Naive thymus-derived CD8-positive, alpha-beta T cell (primary cell): Measurements from ENCODE around the gene ANKRD27. TPM values are rescaled to one million over a fixed set of nuclear protein-coding genes. Genes with fewer than 3 reads are reported as not detected.

Source experiments
- ATAC-seq, 2 donors: fragments of 150-1000 bp; cut with Tn5 transposase in 1 of 2; sonication (Bioruptor Pico), chemical (Tn5 transposase) in 1 of 2; 1 replicate in 1 of 2; 2 replicates in 1 of 2; pipeline ENCODE4 v1.10.0; 2021; ENCODE audit warnings: mild to moderate bottlenecking in 2 of 2, moderate library complexity in 2 of 2
- POLR2A ChIA-PET: fragments of 350-600 bp; sonication (Branson Sonifier 250); formaldehyde crosslinking; loops from one replicate; lab custom pipeline; 2021; ENCODE audit warnings: antibody characterized with exemption; lab: Charles Lee
- DNase-seq, 10 donors: peaks; one replicate each; pipeline versions ENCODE4 v3.0.0 to v3.0.0-alpha.2; 2020 to 2022
- H3K27ac Mint-ChIP-seq, 10 donors: one replicate each; pipeline ENCODE4 v1.8.0; 2020 to 2022; ENCODE audit warnings: mild to moderate bottlenecking in 10 of 10, mixed read lengths in 10 of 10, moderate library complexity in 4 of 10, inconsistent platforms in 1 of 10
- H3K27me3 Mint-ChIP-seq, 5 donors: one replicate each; pipeline ENCODE4 v1.8.0; 2021 to 2022; ENCODE audit warnings: mixed read lengths in 5 of 5
- H3K36me3 Mint-ChIP-seq, 3 donors: one replicate each; pipeline ENCODE4 v1.8.0; 2020 to 2022; ENCODE audit warnings: mixed read lengths in 3 of 3, mild to moderate bottlenecking in 2 of 3, inconsistent platforms in 1 of 3
- H3K4me1 Mint-ChIP-seq, 4 donors: one replicate each; pipeline ENCODE4 v1.8.0; 2021 to 2022; ENCODE audit warnings: mixed read lengths in 4 of 4
- H3K4me3 Mint-ChIP-seq, 10 donors: one replicate each; pipeline ENCODE4 v1.8.0; 2020 to 2022; ENCODE audit warnings: mild to moderate bottlenecking in 10 of 10, mixed read lengths in 10 of 10, moderate library complexity in 6 of 10, inconsistent platforms in 1 of 10
- H3K9me3 Mint-ChIP-seq, 9 donors: one replicate each; pipeline ENCODE4 v1.8.0; 2020 to 2022; ENCODE audit warnings: mixed read lengths in 9 of 9, mild to moderate bottlenecking in 3 of 9, inconsistent platforms in 1 of 9, moderate library complexity in 1 of 9
- polyA plus RNA-seq, 3 donors: library from polyadenylated mRNA; unstranded; fragments of 300-500 nt; fragmentation: Illumina TruSeq; gene quantifications; one replicate each; pipeline ENCODE4 v1.2.3, GENCODE V29; 2021
- total RNA-seq, 8 experiments: library from RNA in 2 of 8; stranded (reverse) in 2 of 8; gene quantifications; one replicate each; pipeline ENCODE4 v1.2.3 and lab custom pipeline; 2021 to 2026

Gene ANKRD27
- total and polyA plus RNA-seq, 5 experiments from 2014 or later = 9.0 to 34.2 (median 17.1) TPM

DNA sequence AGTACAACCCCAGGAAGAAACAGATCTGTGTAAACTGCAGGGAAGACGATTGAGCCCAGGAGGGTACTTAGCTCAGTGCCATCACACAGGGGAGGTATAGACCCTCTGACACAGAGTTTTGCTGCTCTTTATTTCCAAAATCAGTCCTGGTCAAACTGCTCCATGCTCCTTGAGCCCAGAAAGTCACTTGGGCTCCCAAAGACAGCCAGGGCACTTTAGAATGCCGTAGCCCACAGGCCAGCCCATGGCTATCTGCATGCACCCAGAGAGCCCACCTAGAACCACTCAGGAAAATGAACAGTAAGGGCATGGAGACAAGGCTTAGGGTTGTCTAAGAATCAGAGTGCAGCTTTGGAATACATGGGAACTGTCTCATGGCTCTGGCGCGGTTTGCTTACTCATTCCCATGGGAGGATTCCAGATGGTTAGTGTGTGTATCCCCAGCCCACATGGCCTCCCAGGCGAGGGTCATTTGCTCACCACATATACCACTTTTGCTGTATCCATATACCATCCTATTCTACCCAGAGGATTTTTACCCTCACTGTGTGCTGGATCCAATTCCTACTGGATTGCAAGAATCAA, 108.6 kb downstream of the ANKRD27 start:
- H3K4me1 Mint-ChIP-seq = peaks cover 5 to 9% (median 6%) of the 10 kb centered on the region in 4 donors
- H3K4me3 Mint-ChIP-seq = no peak overlapping the region
- POLR2A ChIA-PET = interaction anchor here (1.4 kb wide), 1 partner anchor 8 kb away, joined by 3 read pairs; no protein-coding TSS in a partner anchor
- DNase-seq (no peak), ATAC-seq (no peak)
- H3K27ac Mint-ChIP-seq = no peak overlapping the region
- H3K27me3 Mint-ChIP-seq = peaks cover 3 to 32% (median 12%) of the 10 kb centered on the region in 5 donors
- H3K36me3 Mint-ChIP-seq = no peaks in the 10 kb centered on the region
- no peaks in the 10 kb centered on the region for H3K9me3 Mint-ChIP-seq

DNA sequence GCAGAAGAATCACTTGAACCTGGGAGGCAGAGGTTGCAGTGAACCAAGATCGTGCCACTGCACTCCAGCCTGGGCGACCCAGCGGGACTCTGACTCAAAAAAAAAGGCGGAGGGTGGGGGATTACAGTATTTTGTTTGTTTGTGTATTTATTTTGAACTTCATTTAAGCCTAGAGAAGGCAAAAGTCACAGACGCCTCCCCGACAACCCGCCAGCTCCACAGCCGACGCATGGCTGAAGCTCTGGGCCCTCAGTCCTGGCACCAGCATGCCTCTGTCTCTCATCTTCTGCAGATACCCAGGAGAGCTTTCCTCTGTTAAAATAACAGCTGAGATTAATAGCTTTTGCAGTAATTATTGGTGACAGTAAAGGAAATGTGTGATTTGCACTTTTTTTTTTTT, 111.2 kb downstream of the ANKRD27 start:
- Mint-ChIP-seq H3K27ac (no peak overlapping the region), H3K36me3 (no peaks in the 10 kb centered on the region), H3K4me3 (no peak overlapping the region), H3K9me3 (no peaks in the 10 kb centered on the region), H3K4me1 (no peaks in the 10 kb centered on the region), H3K27me3 (peaks cover 0 to 27% (median 4%) of the 10 kb centered on the region in 5 donors)
- DNase-seq (no peak), ATAC-seq (no peak)
- POLR2A ChIA-PET = no interaction called here

GRCh38 chr19:32558607-32559228, 116.3 kb downstream of the ANKRD27 start:
- Mint-ChIP-seq H3K9me3 (no peaks in the 10 kb centered on the region), H3K27ac (no peak overlapping the region), H3K4me3 (no peak overlapping the region), H3K36me3 (no peaks in the 10 kb centered on the region), H3K4me1 (peaks cover 0 to 2% (median 0%) of the 10 kb centered on the region in 4 donors), H3K27me3 (peaks cover 3 to 9% (median 7%) of the 10 kb centered on the region in 5 donors)
- ATAC-seq (no peak), DNase-seq (no peak)
- POLR2A ChIA-PET = interaction anchor here (1.0 kb wide), 1 partner anchor 8 kb away, joined by 3 read pairs; no protein-coding TSS in a partner anchor

- H3K4me1 Mint-ChIP-seq = peaks cover 0 to 2% (median 0%) of the 10 kb centered on the region in 4 donors
- no peak overlapping the region for H3K27ac Mint-ChIP-seq
- peaks cover 3 to 9% (median 7%) of the 10 kb centered on the region in 5 donors for H3K27me3 Mint-ChIP-seq
- POLR2A ChIA-PET = no interaction called here
- no peak overlapping the region for H3K4me3 Mint-ChIP-seq
- ATAC-seq = no peak
- DNase-seq = no peak
- no peaks in the 10 kb centered on the region for H3K9me3 Mint-ChIP-seq
- no peaks in the 10 kb centered on the region for H3K36me3 Mint-ChIP-seq
Observed at GRCh38 chr19:32555786-32556185, 119.2 kb downstream of the ANKRD27 start.

DNA sequence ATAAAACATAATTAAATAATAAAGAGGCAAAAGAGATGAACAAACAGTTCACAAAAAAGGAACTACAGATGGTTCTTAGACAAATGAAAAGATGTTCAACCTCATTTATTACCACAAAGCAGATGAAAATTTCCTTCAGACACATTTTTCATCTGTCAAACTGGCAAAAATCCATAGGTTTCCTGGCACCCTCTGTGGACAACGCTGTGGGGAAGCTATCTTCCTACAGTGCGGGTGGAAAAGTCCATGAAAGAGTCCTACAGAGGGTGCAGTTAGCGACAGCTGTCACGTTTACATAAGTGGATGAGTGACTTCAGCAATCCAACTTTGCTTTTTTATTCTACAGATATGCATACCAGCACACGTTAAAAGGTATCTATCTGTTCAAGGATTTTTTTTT, 124.3 kb downstream of the ANKRD27 start:
- DNase-seq = no peak
- Mint-ChIP-seq H3K4me3 (no peak overlapping the region), H3K9me3 (no peaks in the 10 kb centered on the region), H3K36me3 (no peaks in the 10 kb centered on the region), H3K27ac (no peak overlapping the region), H3K4me1 (no peaks in the 10 kb centered on the region), H3K27me3 (peaks cover 0 to 2% (median 0%) of the 10 kb centered on the region in 5 donors)
- ATAC-seq = no peak
- POLR2A ChIA-PET = no interaction called here

Other genes starting within 250 kb of the ANKRD27 start
- 10 to 100 TPM; 58.9 to 60.7 TPM for gene PDCD5, start 94.0 kb downstream of the ANKRD27 start, total RNA-seq
- gene PDCD5, start 94.0 kb downstream of the ANKRD27 start, polyA plus RNA-seq = 100 to 1,000 TPM in 2 of 3 donors, 10 to 100 TPM in 1; 99.5 to 117 (median 109) TPM
- gene RGS9BP, start 668 bp upstream of the ANKRD27 start, total RNA-seq = under 1 TPM; 0.16 to 0.36 TPM
- under 1 TPM; 0.19 to 0.23 (median 0.20) TPM for gene RGS9BP, start 668 bp upstream of the ANKRD27 start, polyA plus RNA-seq
- 10 to 100 TPM; 11.2 to 11.5 TPM for gene NUDT19, start 16.6 kb upstream of the ANKRD27 start, total RNA-seq
- gene NUDT19, start 16.6 kb upstream of the ANKRD27 start, polyA plus RNA-seq = 1 to 10 TPM; 2.5 to 2.7 (median 2.5) TPM
- under 1 TPM; 0.60 to 0.70 TPM for gene TDRD12, start 44.6 kb upstream of the ANKRD27 start, total RNA-seq
- under 1 TPM; 0.06 to 0.18 (median 0.13) TPM for gene TDRD12, start 44.6 kb upstream of the ANKRD27 start, polyA plus RNA-seq
- 1 to 10 TPM in 1 of 2 experiments, under 1 TPM in 1; 0.93 to 1.5 TPM for gene SLC7A9, start 194.6 kb upstream of the ANKRD27 start, total RNA-seq
- gene SLC7A9, start 194.6 kb upstream of the ANKRD27 start, polyA plus RNA-seq = not detected